ENCODE results near the gene DOCK1. TPM values are rescaled to one million over a fixed set of nuclear protein-coding genes. Genes with fewer than 3 reads are reported as not detected.
A peak's percentile ranks its signal among the peaks of the same experiment; 100 is the strongest.
"Not testable (repeated sequence)": the region's sequence is repeated elsewhere in the genome, so short reads cannot be mapped to it uniquely, and the experiment has no call there.

The DOCK1 gene
- total RNA-seq, 2 donors from 2014 or later, result 64.0 to 65.8 TPM

DNA sequence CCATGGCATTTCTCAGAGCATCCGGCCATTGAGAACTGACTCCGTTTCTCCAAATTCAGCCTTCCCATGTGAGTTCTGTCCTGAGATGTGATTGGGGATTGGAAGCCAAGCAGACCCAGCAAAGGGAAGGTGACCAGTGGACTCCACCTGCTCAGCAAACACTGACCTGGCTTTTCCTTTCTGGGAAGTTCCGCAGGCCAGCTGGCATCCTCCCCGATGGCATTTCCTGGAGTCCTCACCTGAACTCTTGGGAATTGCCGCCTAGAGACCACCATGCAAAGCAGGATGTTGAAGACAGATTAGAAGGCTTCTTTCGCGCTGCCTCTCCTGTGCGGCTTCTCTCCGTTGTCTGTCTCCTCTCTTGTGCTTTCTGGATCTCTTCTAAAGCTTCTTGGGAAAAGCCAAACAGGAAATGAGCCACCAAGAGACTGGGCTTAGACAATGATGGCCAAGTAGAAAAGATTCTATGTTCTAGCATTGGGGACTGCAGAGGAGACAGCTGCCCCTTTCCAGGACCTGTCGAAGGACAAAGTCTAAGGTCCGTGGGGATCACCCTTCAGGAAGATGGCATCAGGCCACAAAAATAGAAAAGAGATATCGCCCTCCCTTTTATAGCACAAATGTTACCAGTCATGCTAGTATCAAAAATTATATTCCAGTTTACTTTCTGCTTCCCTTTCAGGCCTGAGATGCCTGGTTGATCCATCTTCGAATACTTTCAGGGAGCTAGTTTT is 394.9 kb downstream of the DOCK1 start:
- peak; percentile 42 to 51 for DNase-seq
- intact Hi-C loops (cut with DNase I, micrococcal nuclease), result no loop called here
- ATAC-seq, result peak; percentile 64

DNA sequence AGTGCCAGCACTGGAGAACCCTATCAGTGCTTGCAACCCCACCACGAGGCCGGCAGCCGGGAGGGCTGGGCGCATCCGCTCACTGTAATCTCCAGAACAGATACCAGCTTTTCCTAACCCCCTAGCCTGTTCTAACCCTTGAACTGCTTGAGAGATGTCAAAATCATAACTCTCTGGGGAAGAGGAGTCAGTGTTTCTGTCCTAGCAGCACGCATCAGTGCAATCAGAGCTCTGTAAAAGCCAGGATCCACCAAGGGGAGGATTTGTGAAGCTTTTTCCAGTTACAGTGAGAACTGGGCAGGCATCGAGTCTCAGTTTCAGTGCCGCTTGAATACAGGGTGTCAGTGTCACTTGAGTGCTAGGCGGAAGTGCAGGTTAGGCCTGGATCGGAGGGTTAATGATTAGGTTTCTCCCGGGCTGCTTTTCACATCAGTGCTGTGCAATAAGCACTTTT is 395.7 kb downstream of the DOCK1 start:
- intact Hi-C loops (cut with DNase I, micrococcal nuclease), result no loop called here
- peak; percentile 53 to 62 for DNase-seq
- ATAC-seq, result peak; percentile 96

DNA sequence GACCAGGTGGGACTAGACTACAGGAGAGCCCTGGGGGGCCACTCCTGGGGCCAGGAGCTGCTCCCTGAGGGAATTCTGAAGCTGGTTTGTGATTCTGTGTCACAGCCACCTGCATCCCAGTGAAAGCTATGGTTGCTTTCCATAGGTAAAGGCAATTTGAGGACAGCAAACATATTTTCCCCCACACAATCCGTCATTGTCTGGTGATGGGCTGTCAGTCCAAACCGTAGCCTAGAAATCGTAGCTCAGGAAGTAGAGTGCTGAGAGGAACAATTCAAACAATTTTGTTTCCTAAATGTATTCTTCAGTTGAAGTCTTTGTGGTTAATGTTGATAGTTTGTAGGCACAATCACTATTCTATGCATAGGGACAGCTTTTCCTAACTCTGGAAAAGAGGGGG is 397.1 kb downstream of the DOCK1 start:
- DNase-seq, result no peak
- intact Hi-C loops (cut with DNase I, micrococcal nuclease), result no loop called here
- ATAC-seq, result no peak

DNA sequence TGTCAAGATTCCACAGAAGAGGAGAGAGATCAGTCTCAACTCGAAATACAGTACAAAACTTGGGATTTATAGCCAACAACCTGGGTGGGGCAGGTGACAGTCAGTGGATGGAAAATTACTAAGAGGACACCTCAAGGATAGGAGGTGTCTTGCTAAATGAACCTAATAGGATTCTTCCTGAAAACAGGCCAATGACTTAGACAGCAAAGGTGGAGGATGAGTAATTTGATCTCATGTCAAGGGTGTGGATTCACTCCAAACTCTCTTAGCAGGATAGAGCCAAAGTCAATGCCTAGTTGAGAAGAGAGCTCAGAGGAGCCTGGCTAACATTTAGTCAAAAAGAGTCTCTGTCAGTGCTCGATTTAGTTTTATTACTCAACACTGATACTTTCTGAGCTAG is 397.9 kb downstream of the DOCK1 start:
- ATAC-seq, result no peak

DNA sequence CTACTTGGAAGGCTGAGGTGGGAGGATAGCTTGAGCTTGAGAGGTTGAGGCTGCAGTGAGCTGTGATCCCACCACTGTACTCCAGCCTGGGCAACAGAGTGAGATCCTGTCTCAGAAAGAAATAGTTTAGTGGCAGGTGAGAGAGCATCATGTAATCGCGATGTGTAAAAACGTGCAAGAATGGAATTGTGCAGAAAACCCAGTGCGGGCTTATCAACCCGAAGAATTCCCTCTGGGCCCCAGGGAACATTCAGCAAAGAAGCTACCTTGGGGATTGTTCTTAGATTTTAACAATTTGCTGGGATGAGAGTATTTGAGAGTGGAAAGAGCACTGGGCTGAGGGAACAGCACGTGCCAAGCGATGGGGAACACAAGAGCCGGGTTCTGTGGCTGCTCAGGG is 398.5 kb downstream of the DOCK1 start:
- intact Hi-C loops (cut with DNase I, micrococcal nuclease), result no loop called here
- DNase-seq, result no peak
- ATAC-seq, result no peak

More for the DNA sequence above, 397.9 kb downstream of the DOCK1 start:
- no peak for DNase-seq
- intact Hi-C loops (cut with DNase I, micrococcal nuclease), result no loop called here

DNA sequence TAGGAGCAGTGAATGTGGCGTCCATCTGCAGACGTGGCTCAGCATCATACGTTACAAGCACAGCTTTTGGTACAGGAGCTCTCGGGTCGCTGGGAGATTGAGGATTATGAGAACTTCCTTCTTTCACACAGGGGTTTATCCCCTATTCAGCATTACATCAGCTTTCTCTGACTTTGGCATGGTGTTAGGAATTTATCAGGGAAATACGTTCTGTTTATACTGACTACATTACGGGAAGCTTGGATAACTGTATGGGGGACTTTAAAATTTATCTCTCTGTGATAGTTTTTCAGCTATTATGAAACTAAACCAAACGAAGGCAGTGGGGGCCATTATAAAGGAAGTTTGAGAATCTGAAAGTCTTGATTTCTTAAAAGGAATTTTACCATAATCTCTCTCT is 401.3 kb downstream of the DOCK1 start:
- intact Hi-C loops (cut with DNase I, micrococcal nuclease), result no loop called here
- no peak for DNase-seq
- ATAC-seq, result no peak

DNA sequence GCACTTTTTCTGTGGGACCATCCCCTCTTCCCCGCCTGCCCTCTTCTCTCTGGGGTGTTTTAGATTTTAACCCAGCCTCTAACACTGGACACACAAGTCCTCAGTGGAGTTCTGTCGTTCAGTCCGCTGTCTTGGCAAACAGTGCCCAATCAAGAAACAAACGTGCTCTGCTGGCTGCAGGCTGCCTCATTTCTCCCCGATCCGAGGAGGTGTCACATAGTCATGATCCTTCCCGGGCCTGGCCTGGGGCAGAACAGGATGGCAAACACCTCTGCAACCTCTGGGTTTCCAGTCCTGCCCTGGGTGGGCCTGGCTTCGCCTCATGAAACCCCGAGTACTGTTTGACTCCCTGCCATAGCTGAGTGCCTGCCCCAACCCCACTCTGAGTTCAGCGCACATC is 402.1 kb downstream of the DOCK1 start:
- ATAC-seq, result no peak
- intact Hi-C loops (cut with DNase I, micrococcal nuclease), result no loop called here
- no peak for DNase-seq

DNA sequence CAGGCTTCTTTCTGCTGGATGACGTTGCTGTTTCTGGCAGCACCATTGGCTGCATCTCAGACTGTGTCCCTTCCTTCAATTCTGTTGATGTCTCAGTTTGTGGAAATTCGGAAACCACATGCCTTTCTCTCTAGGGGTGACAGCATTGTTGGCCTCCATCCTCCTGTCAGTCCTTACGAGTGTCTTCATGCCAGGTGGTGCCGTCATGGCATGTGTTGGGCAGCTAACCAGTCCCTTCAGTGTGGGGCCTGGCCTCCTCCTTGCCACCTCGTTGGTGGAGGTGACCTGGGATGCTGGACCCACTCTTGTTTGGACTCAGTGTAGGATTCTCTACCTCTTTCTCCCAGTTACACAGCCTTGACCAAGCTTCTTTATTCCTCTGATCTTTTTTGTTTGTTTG is 402.8 kb downstream of the DOCK1 start:
- intact Hi-C loops (cut with DNase I, micrococcal nuclease), result no loop called here
- no peak for ATAC-seq

DNA sequence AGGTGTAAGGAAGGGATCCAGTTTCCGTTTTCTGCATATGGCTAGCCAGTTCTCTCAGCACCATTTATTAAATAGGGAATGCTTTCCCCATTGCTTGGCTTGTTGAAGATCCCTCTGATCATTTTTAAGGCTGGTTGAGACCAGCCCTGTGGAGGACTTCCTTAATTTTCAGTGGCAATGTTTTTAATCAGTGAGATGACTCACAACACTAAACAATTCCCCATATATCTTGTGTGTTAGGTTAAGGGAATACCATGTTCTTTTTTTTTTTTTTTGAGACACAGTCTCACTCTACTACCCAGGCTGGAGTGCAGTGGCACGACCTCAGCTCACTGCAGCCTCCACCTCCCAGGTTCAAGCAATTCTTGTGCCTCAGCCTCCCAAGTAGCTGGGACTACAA is 404.4 kb downstream of the DOCK1 start:
- not testable (repeated sequence) for ATAC-seq

More for the DNA sequence above, 402.8 kb downstream of the DOCK1 start:
- DNase-seq, result no peak

DNA sequence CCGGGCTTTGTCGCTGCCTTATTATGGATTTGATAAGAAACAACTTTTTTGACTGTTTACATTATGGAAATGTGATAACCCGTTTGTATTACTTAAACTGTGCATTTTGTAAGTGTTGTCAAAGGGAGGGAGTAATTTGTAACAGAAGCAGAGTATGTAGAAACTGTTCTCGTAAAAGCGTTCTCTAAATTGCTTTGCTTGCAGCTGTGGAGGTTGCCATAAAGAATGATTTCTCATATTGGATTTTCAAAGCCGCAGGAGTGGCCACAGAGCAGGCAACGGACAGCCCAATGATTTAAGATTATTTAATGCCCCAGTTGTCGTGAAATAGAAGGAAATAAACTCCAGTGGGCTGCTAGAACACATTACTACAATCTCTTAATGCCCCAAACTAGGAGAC is 405.2 kb downstream of the DOCK1 start:
- DNase-seq (no peak), ATAC-seq (peak; percentile 46)
- intact Hi-C loops (cut with DNase I, micrococcal nuclease), result no loop called here

More for the DNA sequence above, 404.4 kb downstream of the DOCK1 start:
- DNase-seq; intact Hi-C loops (cut with DNase I, micrococcal nuclease): not testable (repeated sequence)

DNA sequence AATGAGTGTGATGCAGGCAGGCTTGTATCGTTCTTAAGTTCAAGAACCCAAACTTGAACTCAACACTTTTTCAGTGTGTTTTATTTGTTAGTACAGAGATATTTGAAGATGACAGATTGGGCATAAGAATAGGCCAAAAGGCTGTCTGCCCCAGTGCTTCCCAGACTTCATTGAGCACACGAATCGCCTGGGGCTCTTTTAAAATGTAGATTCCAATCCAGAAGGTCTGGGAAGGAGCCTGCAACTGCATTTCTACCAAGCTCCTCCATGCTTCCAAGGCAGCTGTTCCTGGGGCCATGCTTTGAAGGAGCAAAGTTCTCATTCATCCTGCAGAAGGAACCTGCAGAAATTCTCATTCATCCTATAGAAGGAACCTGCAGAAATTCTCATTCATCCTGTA is 405.7 kb downstream of the DOCK1 start:
- intact Hi-C loops (cut with DNase I, micrococcal nuclease), result no loop called here
- DNase-seq (no peak), ATAC-seq (no peak)

DNA sequence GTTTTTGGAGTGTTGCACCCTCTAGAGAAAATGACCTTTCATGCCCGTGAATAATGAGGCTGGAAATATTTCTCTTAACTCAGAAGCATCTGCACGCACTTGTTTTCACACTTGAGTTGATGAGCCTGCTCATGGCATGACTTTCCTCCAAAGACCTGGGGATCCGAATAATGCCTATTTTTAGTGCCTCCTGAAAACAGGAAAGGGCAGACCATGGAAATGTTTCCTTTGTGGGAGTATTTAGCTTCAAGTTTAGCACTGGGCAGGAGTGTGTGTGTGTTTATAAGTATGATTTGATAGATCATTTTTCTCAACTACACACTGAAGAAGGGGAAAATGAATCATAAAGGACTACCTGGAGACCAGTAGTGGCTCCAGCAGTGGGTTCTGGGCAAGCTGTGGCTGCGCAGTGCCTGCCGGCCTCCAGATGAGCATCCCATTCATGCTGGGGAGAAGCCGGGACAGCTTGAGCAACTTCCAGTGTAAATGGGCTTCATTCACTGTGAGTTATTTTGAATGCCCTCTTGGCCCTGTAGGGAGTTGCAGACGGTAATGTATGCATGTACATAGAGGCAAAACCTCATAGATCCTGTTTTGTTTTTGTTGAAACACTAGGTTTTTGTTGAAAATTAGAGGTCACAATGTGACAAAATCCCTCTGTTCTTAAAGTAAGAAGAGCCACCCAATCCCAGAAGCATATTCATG is 408.9 kb downstream of the DOCK1 start:
- intact Hi-C loops (cut with DNase I, micrococcal nuclease), result no loop called here
- no peak for ATAC-seq
- no peak for DNase-seq

DNA sequence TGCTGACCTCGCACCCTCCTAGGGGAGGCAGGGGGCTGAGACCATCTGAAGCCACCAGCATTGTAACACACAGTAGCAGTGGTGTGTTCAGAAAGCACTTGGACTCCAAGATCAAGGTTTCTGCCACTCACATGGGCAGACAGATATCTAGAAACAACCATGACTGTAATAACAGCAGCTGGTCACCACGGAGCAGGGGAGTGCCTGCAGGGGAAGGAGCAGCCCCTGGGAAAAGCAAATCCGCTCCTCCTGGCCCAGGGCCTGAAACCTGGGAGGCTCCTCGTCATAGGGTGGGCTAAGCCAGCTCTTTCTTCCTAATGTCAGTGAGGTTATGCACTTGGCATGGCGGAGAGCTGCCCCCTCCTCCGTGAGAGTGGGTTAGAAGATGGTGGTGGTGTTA is 409.6 kb downstream of the DOCK1 start:
- ATAC-seq (no peak), DNase-seq (no peak)
- intact Hi-C loops (cut with DNase I, micrococcal nuclease), result no loop called here

DNA sequence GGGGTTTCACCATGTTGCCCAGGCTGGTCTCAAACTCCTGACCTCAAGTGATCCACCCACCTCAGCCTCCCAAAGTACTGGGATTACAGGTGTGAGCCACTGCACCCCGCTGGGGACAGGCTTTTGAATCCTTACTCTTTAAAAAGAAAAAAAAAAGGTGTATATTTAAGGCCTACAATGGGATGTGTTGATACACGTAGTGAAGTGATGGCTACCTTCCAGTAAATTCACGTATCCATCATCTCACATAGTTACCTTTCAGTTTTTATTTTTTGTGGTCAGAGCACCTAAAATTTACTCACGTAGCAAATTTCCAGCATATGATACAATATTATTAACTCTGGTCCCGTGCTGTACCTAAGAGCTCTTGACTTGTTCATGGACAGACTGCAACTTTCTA is 410.7 kb downstream of the DOCK1 start:
- no peak for ATAC-seq
- intact Hi-C loops (cut with DNase I, micrococcal nuclease), result no loop called here

DNA sequence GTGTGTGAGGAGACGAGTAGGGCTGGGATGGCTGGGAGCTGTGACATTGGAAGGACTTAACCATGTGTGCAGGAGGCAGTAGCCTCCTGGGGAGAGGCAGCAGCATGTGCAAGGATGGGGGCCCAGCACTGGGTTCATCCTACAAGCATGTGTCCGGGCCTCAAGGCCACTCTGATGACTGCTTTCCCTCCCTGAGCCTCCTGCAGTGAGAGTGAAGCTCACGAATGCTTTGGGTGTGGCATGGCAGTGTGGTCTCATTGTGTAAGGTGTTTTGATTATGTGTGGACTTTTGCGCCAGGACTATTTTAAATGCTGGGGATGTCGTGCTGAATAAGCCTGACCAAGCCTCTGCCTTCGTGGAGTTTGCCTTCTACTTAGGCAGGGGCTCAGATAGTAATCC is 413.2 kb downstream of the DOCK1 start:
- intact Hi-C loops (cut with DNase I, micrococcal nuclease), result no loop called here
- ATAC-seq (no peak), DNase-seq (no peak)

More for the DNA sequence above, 410.7 kb downstream of the DOCK1 start:
- no peak for DNase-seq

DNA sequence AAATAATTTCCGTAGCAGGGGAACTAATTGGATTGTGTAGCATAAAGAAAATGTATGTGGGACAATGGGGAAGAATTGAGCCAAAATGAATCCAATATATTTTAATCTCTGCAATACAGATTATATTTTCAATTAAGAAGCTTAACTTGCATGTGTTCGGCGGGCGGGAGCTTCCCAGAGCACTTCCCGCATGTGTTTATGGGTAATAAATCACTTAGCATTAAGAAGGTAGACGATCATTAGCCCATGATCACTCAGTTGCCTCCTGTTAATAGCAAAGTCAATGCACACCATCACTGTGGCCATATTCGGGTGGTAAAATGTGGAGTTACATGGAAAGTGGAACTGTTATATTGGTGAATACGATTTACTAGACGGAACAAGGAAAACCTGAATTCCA is 414.0 kb downstream of the DOCK1 start:
- no peak for ATAC-seq
- intact Hi-C loops (cut with DNase I, micrococcal nuclease), result no loop called here
- DNase-seq, result no peak

DNA sequence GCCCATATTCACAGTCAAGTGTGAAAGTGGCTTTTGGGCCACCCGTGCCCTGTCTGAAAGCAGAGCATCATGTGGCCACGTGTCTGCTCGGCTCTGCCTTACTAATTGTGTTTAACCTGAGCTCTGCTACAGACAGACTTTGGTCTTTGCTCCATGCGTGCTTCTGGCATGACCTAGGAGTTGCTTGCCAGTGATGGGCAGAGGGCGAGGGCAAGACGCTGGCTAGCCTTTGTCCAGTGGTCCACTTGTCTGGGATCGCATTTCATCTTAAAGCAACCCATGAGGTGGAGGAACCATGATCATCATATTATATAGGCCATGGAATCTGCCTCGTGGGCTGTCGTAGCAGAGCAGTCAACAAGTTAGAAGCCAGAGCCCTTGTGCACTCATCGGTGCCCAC is 414.5 kb downstream of the DOCK1 start:
- no peak for ATAC-seq
- intact Hi-C loops (cut with DNase I, micrococcal nuclease), result no loop called here
- DNase-seq, result no peak

DNA sequence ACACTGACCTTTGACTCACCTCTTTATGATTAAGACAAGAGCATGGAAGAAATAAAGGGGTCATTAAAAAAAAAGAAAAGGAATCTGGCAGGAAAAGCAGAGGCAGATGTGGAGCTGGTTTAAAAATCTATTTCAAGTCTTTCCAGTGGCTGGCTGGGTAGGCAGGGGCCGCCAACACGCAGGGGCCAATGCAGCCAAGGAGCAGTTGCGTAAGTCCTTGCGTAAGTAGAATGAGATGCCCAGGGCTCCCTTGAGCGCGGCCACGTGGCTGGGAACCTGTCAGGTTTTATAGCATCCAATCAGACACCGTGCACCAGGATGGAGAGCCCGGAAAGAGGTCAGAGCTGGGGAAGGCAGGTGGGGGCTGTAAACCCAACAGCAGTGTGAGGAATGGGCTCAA is 414.9 kb downstream of the DOCK1 start:
- ATAC-seq (no peak), DNase-seq (no peak)
- intact Hi-C loops (cut with DNase I, micrococcal nuclease), result no loop called here

DNA sequence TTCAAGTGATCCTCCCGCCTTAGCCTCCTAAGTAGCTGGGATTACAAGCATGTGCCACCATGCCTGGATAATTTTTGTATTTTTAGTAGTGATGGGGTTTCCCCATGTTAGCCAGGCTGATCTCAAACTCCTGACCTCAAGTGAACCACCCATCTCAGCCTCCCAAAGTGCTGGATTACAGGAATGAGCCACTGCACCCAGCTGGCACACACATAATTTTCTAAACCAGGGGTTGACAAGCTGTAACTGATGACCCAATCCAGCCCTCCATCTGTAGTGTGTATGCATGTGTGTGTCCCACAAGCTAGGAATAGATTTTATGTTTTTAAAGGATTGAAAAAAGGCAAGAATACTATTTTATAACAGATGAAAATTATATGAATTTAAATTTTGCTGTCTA is 417.1 kb downstream of the DOCK1 start:
- ATAC-seq (no peak), DNase-seq (no peak)
- intact Hi-C loops (cut with DNase I, micrococcal nuclease), result no loop called here

DNA sequence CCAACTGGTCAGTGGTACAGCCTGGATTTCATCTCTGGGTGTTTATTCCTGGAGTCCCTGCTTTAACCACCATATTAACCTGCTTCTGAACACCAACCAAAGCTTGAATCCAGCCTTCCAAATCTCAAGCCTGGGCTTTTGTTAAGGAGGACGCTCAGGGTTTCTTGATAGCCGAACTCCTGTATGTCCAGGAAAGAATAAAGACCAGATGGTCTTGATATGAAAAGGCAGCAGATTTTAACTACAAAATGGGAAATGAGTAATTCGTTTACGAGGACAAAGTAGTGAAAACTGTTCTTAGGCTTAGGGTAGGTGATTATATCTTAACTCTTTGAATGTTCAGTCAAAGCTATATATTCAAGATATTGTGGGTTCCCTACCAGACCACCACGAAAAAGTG is 420.3 kb downstream of the DOCK1 start:
- ATAC-seq (no peak), DNase-seq (no peak)
- intact Hi-C loops (cut with DNase I, micrococcal nuclease), result no loop called here

DNA sequence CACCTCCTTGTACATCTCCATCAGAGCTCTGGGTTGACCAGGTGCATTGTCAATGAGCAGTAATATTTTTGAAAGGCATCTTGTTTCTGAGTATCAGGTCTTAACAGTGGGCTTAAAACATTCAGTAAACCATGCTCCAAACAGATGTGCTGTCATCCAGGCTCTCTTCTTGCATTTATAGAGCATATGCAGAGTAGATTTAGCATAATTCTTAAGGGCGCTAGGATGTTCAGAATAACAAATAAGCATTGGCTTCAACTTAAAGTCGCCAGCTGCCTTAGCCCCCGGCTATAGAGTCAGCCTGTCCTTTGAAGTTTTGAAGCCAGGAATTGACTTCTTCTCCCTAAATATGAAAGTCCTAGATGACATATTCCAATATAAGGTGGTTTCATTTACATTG is 421.7 kb downstream of the DOCK1 start:
- DNase-seq, result no peak
- intact Hi-C loops (cut with DNase I, micrococcal nuclease), result no loop called here
- no peak for ATAC-seq
